HG02623 (cell line): Measurements from ENCODE around the gene CEP162.
"Not testable (repeated sequence)": the region's sequence is repeated elsewhere in the genome, so short reads cannot be mapped to it uniquely, and the experiment has no call there.

Experiments used
- ATAC-seq: cut with Tn5 transposase; IDR thresholded peaks from one replicate; pipeline ENCODE4 v1.9.1; 2021; ENCODE audit warnings: moderate library complexity; ENCODE audit not compliant: unreplicated experiment

The CEP162 gene

DNA sequence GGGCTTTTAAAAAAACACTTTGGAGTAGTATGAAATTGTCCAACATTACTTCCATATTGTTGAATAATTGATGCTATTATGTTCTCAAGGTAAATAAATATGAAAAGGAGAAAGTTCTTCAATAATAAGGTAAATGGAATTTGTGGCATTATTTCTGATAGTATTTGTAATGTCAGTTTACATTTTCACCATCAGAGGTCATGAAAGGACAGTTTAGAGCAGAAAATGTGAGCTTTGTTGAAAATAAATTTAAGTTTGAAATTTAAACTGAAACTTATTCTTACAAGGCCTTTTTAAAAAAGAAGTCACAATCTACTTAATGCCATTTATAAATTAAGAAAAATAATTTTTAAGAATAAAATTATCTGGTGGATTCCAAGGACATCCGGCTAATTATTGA, 15.8 kb upstream of the CEP162 start:
- ATAC-seq: no peak

DNA sequence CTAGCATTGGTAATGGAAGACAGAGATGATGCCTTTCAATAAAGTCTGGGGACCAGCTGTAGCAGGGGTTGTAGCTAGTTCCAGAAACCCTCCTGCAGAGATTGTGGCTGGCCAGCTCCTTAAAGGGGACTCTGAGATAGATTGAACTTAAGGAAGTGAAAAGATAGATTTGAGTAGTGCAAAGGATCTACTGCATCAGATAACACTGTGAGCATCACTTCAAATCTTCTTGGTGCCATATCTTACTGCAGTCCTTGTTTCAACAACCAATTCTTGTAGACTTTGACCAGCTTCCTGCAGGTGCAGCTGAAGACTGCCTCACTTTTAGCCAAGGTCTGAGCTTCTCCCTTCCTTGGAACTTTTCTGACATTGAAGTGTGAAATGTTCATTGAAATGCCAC, 14.8 kb upstream of the CEP162 start:
- ATAC-seq: no peak

DNA sequence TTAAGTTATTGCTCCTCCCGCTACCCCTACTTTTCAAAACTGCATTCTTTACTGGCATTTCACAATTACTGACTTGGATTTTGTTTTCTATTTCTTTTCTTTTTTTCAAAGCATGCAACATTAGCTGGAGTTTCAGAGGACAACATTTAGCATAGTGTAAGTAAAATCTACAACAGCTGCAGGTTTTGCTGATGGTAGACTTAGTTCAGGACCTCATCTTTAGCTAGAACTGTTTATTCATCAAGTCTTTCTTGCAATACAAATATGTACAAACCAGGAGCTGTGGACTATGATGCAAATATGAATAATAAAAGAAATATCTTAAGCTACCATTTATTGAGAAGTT, 728 bp upstream of the CEP162 start:
- no peak for ATAC-seq

DNA sequence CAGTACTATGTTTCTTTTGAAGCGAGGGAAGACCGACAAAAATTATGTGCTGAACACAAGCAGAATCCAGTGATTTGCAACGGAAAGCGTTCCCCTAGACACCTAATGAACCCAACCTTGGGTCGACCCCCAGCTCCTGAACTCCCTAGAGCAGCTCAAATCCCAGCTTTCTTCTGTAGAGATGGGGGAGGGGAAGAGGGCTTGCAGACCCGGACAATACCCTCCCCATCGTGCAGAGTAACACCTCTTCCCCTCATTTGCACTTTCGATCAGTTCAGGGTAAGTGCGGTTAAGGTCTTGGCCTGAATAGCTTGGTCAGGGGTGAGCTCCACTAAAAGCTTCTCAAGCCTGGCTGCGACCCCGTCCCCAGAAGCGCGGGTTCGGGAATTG, 404 bp downstream of the CEP162 start:
- peak; percentile 0 for ATAC-seq

DNA sequence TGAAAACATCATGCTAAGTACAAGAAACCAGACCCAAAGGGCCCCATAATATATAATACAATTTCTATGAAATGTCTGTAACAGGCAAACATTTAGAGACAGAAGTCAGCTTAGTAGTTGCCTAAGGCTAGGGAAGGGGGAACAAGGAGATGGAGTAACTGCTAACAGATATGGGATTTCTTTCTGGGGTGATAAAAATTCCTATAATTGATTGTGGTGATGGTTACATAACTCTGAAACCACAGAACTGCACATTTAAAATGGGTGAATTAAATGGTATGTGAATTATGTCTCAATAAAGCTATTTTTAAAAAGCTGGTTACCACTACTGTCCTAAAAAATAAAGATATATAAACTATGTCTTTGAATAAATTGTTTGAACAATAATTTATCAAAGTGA, 3.2 kb downstream of the CEP162 start:
- ATAC-seq: no peak

DNA sequence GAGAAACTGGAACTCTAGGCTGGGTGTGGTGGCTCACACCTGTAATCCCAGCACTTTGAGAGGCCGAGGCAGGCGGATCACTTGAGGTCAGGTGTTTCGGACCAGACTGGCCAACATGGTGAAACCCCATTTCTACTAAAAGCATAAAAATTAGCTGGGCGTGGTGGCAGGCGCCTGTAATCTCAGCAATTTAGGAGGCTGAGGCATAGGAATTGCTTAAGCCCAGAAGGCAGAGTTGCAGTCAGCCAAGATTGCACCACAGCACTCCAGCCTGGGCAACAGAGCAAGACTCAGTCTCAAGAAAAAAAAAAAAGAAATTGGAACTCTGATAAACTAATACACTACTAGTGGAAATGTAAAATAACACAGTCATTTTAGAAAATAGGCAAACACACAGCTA, 3.8 kb downstream of the CEP162 start:
- not testable (repeated sequence) for ATAC-seq

DNA sequence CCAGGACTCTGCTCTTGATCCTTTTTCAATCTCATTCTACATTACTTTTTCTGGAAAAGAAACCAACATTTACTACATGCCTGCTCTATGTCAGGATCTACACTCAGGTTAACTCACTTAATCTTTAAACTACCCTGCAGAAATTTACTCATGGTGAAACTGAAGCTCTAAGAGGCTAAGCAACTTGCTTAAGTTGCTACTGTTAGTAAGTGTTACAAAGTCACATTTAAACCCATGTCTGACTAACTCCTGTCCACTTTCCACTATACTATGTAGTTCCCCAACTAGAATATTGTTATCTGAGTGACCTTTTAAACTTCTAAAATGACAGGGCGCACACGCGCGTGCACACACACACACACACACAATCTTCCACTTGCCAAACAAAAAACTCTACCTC, 5.0 kb downstream of the CEP162 start:
- peak; percentile 27 for ATAC-seq

DNA sequence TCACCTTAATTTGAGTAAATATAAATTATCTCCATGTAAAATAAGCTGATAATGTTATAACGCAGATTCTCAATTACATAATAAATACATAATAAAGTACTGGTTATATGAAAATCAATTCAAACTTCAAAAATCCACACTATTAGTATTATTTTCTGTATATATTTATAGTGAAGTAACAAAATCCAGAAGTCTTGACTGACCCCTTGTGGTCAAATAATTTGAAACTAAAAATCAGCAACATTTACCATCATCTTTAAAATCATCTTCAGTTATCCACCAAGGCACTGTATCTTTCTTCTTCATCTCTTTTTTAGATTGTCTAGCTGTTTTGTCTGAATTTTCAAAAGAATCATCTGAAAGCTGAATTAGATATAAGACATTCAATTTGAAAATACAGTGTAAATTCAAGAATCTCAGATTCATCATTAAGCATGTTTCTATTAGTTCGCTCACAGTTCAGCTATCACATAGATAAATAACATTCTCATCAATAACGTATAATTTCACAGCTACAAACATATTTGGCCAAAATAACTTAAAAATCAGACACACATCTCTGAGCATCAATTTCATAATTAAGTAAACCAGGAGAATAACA, 6.5 kb downstream of the CEP162 start:
- no peak for ATAC-seq

DNA sequence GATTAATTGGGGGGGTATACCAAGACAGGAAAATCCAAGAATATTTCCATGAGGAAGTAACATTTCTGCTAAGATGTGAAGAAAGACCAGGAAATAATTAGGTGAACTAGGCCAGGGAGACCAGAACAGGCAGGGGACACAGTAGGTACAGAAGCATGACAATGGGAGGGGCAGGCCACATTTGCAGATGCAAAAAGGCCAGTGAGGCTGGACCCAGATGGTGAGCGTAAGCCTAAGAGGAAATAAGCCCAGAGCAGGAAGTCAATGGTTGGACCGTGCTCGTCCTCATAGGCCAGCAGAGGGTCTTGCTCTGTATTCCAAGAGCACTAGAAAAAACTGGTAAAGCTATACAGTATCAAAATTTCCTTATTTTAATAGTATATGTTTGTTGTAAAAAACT, 9.4 kb downstream of the CEP162 start:
- no peak for ATAC-seq

DNA sequence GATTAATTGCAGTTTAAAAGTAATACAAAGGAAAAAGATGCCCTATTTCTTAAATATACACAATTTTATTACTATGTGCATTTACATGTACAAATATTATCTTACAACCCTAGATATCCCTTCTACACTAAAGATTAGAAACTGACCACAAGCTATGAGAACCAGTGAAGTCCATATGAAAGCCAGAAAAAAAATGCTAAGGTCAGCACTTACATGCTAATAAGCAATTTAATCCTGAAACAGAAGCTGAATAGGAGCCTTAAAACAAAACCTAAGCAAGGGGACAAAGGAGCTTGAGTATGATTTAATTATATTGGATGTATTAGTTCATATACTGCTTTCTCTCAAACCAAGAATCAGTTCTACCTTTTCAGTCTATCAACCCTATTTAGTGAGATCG, 14.2 kb downstream of the CEP162 start:
- ATAC-seq: no peak

DNA sequence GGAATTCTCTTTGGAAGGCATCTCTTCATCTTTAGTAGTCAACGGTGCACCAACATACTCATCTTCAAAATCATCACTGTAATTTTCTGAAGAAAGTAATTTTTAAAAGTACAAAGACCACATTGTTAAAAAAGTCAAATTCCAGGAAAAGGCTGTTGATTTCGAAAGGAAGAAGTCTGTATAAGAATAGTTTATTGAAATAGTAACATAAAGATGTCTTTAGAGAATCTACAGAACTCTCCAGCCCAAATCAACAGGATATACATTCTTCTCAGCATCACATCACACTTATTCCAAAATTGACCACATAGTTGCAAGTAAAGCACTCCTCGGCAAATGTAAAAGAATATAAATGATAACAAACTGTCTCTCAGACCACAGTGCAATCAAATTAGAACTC, 23.4 kb downstream of the CEP162 start:
- no peak for ATAC-seq

DNA sequence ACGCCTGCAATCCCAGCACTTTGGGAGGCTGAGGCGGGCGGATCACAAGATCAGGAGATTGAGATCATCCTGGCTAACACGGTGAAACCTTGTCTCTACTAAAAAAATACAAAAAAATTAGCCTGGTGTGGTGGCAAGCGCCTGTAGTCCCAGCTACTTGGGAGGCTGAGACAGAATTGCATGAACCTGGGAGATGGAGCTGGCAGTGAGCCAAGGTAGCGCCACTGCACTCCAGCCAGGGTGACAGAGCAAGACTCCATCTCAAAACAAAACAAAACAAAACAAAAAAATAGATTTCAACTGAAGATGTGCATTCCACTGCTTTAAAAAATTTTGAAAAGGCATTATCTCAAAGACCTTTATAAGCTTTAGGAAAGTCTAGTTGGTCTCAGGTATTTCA, 27.5 kb downstream of the CEP162 start:
- ATAC-seq: not testable (repeated sequence)

DNA sequence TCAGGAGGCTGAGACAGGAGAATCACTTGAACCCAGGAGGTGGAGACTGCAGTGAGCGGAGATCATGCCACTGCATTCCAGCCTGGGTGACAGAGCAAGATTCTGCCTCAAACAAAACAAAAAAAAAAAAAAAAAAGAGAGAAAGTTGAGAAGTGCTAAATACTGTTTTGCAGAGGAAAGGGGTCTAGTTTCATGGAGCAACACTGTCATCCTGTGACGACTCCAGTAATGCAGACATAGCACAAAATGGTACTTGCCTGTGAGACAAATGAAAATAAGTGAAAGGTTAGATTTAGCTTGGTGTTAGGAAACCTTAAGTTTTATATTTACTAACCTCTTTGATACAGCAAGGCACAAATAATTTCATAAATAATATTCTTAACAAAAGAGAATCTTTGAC, 29.7 kb downstream of the CEP162 start:
- ATAC-seq: no peak

DNA sequence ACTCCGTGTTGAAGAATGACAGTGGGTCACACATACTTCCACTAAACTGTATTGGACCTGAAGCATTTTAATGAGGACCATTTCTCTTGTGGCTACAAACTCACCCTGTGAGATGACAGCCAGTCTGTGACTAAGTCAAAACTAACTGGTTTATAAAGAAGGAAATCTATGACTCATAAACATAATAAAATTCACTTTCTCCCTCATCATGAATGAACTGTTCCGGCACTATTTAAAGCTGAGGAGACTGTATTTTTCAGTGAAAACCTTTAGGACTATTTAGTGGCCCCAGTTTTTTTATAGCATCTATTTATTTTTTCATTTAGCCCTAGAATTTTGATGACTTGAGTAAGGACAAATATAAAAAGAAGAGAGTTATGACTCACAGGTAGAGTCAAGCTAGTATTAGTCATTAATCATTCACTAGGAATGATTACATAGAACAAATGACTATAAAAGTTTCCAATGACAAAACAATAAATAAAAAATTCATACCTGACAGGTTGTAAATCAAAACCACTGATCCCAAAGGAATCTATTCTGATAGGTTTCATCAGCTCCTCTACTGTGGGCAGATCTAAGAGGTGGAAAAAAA, 34.2 kb downstream of the CEP162 start:
- ATAC-seq: no peak

DNA sequence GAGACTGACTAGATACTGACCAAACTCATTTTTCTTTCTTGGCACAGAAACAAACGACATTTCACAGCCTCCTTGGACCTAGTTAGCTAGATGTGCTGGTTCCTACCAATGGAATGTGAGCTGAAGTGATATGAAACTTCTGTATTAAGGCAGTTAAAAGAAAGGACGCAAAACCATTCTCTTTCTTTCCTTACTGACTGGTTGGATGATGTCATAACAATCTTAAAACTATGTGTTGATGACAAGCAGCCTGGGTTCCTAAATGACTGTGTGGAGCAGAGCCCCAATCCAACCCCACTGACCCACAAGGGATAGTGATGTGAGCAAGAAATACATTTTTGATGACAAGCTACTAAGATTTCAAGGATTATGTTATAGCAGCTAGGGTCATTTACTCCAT, 35.6 kb downstream of the CEP162 start:
- no peak for ATAC-seq

DNA sequence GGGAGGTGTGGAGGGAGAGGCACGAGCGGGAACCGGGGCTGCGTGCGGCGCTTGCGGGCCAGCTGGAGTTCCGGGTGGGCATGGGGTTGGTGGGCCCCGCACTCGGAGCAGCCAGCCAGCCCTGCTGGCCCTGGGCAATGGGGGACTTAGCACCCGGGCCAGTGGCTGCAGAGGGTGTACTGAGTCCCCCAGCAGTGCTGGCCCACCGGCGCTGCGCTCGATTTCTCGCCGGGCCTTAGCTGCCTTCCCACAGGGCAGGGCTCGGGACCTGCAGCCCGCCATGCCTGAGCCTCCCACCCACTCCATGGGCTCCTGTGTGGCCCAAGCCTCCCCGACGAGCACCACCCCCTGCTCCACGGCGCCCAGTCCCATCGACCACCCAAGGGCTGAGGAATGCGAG, 38.1 kb downstream of the CEP162 start:
- not testable (repeated sequence) for ATAC-seq

DNA sequence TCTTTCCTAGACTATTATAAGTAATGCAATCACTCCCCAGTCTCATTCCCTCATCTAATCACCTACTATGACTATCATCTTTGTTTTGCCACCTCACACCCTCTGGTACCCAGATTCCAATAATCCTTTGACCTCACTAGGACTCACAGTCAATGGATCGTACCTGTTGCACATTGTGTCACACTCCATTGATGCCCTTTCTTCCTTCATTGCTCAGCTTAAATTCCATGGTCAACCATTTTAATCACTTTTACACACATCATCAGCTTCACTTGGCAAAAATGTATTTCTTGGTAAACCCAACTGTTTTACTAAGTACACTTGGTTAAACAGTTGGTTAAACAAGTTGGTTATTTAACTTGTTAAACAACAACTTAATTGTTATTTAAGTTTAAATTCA, 44.0 kb downstream of the CEP162 start:
- no peak for ATAC-seq

DNA sequence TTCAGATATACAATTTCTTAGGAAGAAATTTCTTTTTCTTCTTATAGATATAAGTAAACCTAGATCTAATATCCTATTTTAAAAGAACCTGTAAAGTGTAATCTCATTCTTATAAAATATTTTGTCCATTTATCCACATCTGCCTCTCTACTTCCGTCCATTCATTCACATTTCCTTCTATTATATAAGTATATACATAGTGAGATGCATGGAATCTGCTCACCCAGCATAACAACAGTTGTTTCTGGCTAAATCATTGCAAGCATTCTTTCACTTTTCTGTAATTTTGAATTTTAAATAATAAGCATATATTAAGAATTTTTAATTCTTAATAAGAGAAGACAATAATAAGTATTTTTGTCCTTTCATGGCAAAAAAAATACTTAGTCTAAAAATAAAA, 45.4 kb downstream of the CEP162 start:
- ATAC-seq: no peak

DNA sequence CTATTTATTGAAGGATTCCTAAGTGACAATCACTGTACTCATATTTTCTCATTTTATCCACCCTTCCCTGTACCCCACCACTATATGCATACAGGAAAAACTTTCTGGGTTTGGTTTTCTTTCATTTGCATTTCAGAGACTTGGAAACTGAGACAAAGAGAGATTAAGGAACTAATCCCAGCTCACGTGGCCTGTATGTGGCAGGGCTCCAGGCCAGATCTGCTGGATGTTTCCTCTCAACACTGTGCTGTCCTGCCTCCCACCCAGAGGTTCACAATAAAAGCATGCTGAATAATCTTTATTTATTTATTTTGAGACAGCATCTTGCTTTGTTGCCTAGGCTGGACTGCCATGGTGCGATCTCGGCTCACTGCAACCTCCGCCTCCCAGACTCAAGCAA, 50.2 kb downstream of the CEP162 start:
- no peak for ATAC-seq

DNA sequence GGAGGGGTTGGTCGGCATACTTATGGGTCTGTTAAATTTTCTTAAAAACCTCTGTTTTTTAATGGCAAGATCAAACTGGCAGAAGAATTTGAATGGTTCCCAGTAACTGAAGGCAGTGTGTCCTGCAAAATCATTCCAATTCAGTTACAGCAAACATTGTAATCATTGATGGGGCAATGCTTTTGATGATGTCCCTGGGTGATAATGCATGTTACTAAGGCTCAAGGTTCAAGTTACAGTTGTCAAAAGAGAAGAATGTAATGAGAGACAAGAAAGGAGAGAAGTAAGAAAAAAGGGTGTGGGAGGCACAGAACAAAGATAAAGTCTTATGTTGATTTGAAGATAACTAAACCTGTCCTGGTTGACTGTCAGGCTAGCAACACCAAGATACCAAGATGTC, 54.9 kb downstream of the CEP162 start:
- ATAC-seq: no peak

DNA sequence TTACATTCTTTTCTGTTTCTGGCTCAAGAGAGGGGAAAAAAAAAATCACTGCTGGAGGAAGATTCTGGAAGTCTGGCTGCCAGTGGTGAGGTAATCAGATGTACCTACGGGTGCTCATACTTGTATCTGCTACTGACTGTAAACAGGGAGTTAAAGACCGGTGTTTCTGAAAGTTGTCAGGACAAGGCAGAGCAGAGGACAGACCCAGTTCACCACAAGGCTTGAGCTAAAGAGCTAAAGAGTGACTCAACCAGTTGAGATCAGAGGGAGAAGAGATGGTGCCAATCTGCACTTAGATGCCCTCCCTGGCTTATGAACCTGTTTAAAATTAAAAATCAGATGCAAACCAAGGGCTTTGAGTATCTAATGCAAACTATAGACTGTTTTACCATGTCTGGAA, 55.4 kb downstream of the CEP162 start:
- no peak for ATAC-seq

DNA sequence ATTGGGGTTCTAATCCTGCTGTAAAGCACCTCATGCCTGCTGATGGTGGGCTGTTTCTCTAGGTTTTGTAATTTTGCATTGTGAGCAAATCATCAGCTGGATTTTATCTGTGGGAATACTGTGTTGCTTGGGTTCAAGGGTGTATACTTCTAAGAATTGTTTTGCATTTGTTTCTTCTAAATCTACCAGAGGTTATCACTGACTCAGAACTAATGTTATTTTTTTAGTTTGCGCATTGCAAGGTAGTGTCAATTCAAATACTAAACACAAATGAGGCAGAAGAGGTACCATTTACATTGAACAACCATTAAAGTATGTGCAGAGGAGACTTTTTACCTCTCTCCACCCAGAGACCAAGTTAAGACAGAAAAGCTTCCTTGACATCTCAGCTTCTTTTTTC, 60.0 kb downstream of the CEP162 start:
- ATAC-seq: no peak

DNA sequence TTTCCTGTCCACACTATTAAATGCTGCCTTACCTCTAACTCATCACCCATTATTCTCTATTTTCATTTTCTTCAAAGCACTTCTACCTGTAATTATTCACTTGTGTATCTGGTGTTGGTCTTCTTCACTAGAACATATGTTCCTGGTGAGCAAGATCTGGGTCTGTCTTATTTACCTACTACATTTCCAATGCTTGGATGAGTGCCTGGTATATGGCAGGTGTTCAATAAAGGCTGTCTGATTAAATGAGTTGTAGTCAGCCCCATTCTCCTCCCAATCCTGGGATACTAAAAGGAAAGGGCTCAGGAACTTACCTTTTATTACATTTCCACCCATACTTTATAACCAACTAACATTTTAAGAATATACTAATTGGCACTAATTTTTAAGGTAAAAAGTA, 61.0 kb downstream of the CEP162 start:
- ATAC-seq: no peak
